Activated T-cell treated with anti-CD3 and anti-CD28 coated beads for 1 hour (primary cell): Measurements from ENCODE around the gene SYT14.
"Not testable (repeated sequence)": the region's sequence is repeated elsewhere in the genome, so short reads cannot be mapped to it uniquely, and the experiment has no call there.

Source experiments
- DNase-seq: peaks from one replicate; pipeline ENCODE4 v3.0.0-alpha.2; 2020; ENCODE audit warnings: low read depth

SYT14 gene

GRCh38 chr1:209945377-209945776, 7.4 kb downstream of the SYT14 start:
- no peak for DNase-seq

GRCh38 chr1:209948155-209948554, 10.1 kb downstream of the SYT14 start:
- DNase-seq: no peak

GRCh38 chr1:209956116-209956515, 18.1 kb downstream of the SYT14 start:
- no peak for DNase-seq

- DNase-seq: no peak
These were observed 21.6 kb downstream of the SYT14 start for GRCh38 chr1:209959623-209960022.

GRCh38 chr1:209960926-209961325, 22.9 kb downstream of the SYT14 start:
- no peak for DNase-seq

- DNase-seq: no peak
These were observed 24.4 kb downstream of the SYT14 start for GRCh38 chr1:209962388-209962787.

- DNase-seq: no peak
These were observed 24.8 kb downstream of the SYT14 start for GRCh38 chr1:209962856-209963255.

- DNase-seq: no peak
These were observed 28.0 kb downstream of the SYT14 start for GRCh38 chr1:209965996-209966395.

GRCh38 chr1:209978721-209979120, 40.7 kb downstream of the SYT14 start:
- not testable (repeated sequence) for DNase-seq

GRCh38 chr1:209983953-209984352, 45.9 kb downstream of the SYT14 start:
- DNase-seq: no peak

GRCh38 chr1:209985002-209985401, 47.0 kb downstream of the SYT14 start:
- no peak for DNase-seq

GRCh38 chr1:209988706-209989105, 50.7 kb downstream of the SYT14 start:
- no peak for DNase-seq

- no peak for DNase-seq
These were observed 51.5 kb downstream of the SYT14 start for GRCh38 chr1:209989525-209989924.

- no peak for DNase-seq
These were observed 55.2 kb downstream of the SYT14 start for GRCh38 chr1:209993061-209993830.

- no peak for DNase-seq
These were observed 58.3 kb downstream of the SYT14 start for GRCh38 chr1:209996348-209996747.

GRCh38 chr1:209999005-209999404, 61.0 kb downstream of the SYT14 start:
- DNase-seq: no peak

GRCh38 chr1:210001751-210002150, 63.7 kb downstream of the SYT14 start:
- no peak for DNase-seq

GRCh38 chr1:210003501-210003900, 65.5 kb downstream of the SYT14 start:
- no peak for DNase-seq

- DNase-seq: no peak
These were observed 72.1 kb downstream of the SYT14 start for GRCh38 chr1:210010161-210010560.

- no peak for DNase-seq
These were observed 83.3 kb downstream of the SYT14 start for GRCh38 chr1:210021145-210021860.

GRCh38 chr1:210022044-210022443, 84.0 kb downstream of the SYT14 start:
- DNase-seq: no peak

GRCh38 chr1:210024282-210024681, 86.3 kb downstream of the SYT14 start:
- no peak for DNase-seq

- DNase-seq: no peak
These were observed 87.0 kb downstream of the SYT14 start for GRCh38 chr1:210024996-210025395.

- no peak for DNase-seq
These were observed 87.9 kb downstream of the SYT14 start for GRCh38 chr1:210025870-210026269.
